GM12891 (cell line): ENCODE data around the gene SNX24.

Source experiments
- PAX5 ChIP-seq: IDR thresholded peaks from 2 replicates; pipeline ENCODE4 v1.6.1; 2011; ENCODE audit warnings: low read length, moderate library complexity, mild to moderate bottlenecking; ENCODE audit not compliant: insufficient read depth, severe bottlenecking
- POLR2A ChIP-seq: IDR thresholded peaks from 2 replicates; pipeline ENCODE4 v1.6.1; 2011; ENCODE audit warnings: low read depth, low read length, control low read depth

DNA sequence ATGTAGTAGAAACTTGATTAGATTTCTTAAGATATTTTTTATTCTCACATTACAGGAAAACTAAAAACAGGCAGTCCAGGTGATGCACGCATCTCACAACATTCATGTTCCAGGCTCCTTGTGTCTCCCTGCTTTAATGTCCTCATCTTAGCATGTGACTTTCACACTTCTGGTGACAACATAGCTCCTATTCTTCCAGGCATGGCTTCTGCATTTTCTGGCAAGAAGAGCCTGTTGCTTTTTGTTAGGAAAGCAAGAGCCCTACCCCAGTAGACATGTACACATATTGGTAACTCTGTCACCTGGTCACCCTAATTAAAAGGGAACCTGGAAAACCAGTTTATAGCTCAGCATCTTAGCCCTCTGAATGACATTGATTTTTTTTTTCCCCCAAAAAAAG is 98.6 kb downstream of the SNX24 start:
- no peak for TF ChIP-seq POLR2A
- no peak for TF ChIP-seq PAX5
